ENCODE measurements around the gene HHAT. TPM values are rescaled to one million over a fixed set of nuclear protein-coding genes. Genes with fewer than 3 reads are reported as not detected.

The HHAT gene
- total RNA-seq, 1 donor from 2014 or later = 6.9 TPM

DNA sequence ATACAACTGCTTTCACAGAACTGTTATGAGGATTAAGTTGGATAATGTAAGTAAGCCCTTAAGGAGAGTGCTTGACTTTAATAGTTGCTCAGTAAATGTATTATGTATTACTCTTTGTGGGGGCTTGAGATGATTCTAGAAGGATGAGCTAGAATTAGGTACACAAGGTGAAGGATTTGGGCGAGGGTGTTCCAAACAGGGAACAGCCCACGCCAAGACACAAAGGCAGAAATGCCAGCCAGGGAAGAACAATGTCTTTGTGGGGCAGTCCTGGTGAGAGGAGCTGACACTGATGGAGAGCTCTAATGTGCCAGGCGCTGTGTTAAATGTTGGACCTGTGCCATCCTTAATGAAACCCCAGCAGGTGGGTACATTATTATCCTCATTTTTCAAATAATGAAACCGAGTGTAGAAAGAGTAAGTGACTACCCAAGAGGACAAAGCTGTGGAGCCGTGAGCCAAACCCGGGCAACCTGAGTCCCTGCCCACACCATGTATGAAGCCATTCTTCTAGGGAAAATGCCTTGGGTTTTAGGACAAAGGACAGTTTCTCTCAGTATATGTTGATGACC lies 362.4 kb downstream of the HHAT start:
- no peak for DNase-seq (ENCODE audit: low read depth, low spot score)
- Mint-ChIP-seq H3K4me1 (peaks cover under 1% of the 10 kb centered on the region), H3K36me3 (ENCODE audit: low read depth) (no peaks in the 10 kb centered on the region), H3K4me3 (no peak overlapping the region), H3K27ac (ENCODE audit: unreplicated experiment) (no peak overlapping the region), H3K9me3 (no peaks in the 10 kb centered on the region), H3K27me3 (ENCODE audit: low read depth) (no peaks in the 10 kb centered on the region)
- TF ChIP-seq, protein P1, sequence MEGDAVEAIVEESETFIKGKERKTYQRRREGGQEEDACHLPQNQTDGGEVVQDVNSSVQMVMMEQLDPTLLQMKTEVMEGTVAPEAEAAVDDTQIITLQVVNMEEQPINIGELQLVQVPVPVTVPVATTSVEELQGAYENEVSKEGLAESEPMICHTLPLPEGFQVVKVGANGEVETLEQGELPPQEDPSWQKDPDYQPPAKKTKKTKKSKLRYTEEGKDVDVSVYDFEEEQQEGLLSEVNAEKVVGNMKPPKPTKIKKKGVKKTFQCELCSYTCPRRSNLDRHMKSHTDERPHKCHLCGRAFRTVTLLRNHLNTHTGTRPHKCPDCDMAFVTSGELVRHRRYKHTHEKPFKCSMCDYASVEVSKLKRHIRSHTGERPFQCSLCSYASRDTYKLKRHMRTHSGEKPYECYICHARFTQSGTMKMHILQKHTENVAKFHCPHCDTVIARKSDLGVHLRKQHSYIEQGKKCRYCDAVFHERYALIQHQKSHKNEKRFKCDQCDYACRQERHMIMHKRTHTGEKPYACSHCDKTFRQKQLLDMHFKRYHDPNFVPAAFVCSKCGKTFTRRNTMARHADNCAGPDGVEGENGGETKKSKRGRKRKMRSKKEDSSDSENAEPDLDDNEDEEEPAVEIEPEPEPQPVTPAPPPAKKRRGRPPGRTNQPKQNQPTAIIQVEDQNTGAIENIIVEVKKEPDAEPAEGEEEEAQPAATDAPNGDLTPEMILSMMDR (conservative IDR thresholded peaks at IDR 0.05) = no peak

- DNase-seq (ENCODE audit: low read depth, low spot score) = no peak
- peak overlapping the region; percentile 60 for H3K27ac Mint-ChIP-seq (ENCODE audit: unreplicated experiment)
- H3K4me1 Mint-ChIP-seq = peaks cover 9% of the 10 kb centered on the region
- no peaks in the 10 kb centered on the region for H3K9me3 Mint-ChIP-seq
- TF ChIP-seq, protein P1 (conservative IDR thresholded peaks at IDR 0.05) = no peak
- no peaks in the 10 kb centered on the region for H3K27me3 Mint-ChIP-seq (ENCODE audit: low read depth)
- H3K4me3 Mint-ChIP-seq = no peak overlapping the region
- H3K36me3 Mint-ChIP-seq (ENCODE audit: low read depth) = no peaks in the 10 kb centered on the region
These were observed 364.1 kb downstream of the HHAT start for GRCh38 chr1:210692796-210693195.

GRCh38 chr1:210695026-210695425 lies 366.3 kb downstream of the HHAT start:
- H3K36me3 Mint-ChIP-seq (ENCODE audit: low read depth) = no peaks in the 10 kb centered on the region

DNA sequence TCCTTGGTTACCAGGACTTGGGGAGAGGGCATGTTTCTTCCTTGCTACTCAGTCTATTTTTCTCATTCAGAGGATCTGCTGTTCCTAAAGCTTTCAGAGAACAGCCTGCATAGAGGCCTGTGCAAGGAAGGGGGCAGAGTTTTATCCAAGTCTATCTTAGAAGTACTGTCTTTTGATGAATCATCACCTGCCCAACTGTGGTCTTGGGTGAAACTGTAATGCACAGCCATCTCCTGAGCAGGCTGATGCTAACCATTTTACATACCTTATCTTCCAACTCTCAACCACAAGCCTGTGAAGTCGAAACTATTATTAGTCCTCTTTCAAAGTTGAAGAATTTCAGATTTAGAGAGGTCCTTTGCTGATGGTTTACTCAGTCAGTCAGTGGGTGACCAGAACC lies 368.0 kb downstream of the HHAT start:
- H3K4me3 Mint-ChIP-seq = no peak overlapping the region
- H3K9me3 Mint-ChIP-seq = no peaks in the 10 kb centered on the region
- H3K27me3 Mint-ChIP-seq (ENCODE audit: low read depth) = no peaks in the 10 kb centered on the region
- TF ChIP-seq, protein P1 (conservative IDR thresholded peaks at IDR 0.05) = no peak
- H3K4me1 Mint-ChIP-seq = peaks cover 9% of the 10 kb centered on the region
- no peaks in the 10 kb centered on the region for H3K36me3 Mint-ChIP-seq (ENCODE audit: low read depth)
- DNase-seq (ENCODE audit: low read depth, low spot score) = no peak
- H3K27ac Mint-ChIP-seq (ENCODE audit: unreplicated experiment) = no peak overlapping the region

More at GRCh38 chr1:210695026-210695425, 366.3 kb downstream of the HHAT start:
- TF ChIP-seq, protein P1 (conservative IDR thresholded peaks at IDR 0.05) = no peak
- no peak for DNase-seq (ENCODE audit: low read depth, low spot score)
- Mint-ChIP-seq H3K9me3 (no peaks in the 10 kb centered on the region), H3K27ac (ENCODE audit: unreplicated experiment) (no peak overlapping the region), H3K4me3 (no peak overlapping the region), H3K4me1 (peaks cover 9% of the 10 kb centered on the region), H3K27me3 (ENCODE audit: low read depth) (no peaks in the 10 kb centered on the region)

- Mint-ChIP-seq H3K9me3 (no peaks in the 10 kb centered on the region), H3K4me3 (no peak overlapping the region), H3K27me3 (ENCODE audit: low read depth) (no peaks in the 10 kb centered on the region), H3K36me3 (ENCODE audit: low read depth) (no peaks in the 10 kb centered on the region), H3K4me1 (peaks cover 9% of the 10 kb centered on the region), H3K27ac (ENCODE audit: unreplicated experiment) (no peak overlapping the region)
- DNase-seq (ENCODE audit: low read depth, low spot score) = no peak
- TF ChIP-seq, protein P1 (conservative IDR thresholded peaks at IDR 0.05) = no peak
These were observed 368.5 kb downstream of the HHAT start for GRCh38 chr1:210697185-210697584.

All from neural crest cell (in vitro differentiated cells).